Measurements from ENCODE around the gene TPCN2.

Gene TPCN2

GRCh38 chr11:69078930-69079605 lies 30.3 kb downstream of the TPCN2 start:
- TF ChIP-seq CTCF (IDR thresholded peaks at IDR 0.05; ENCODE audit: low read depth, low read length, missing control alignments) = no peak
- in situ Hi-C loops (cut with HindIII; ENCODE audit: low sequenced_read_pairs) = loop anchor here (25.0 kb wide), 1 partner anchor 442 kb away; no protein-coding TSS in a partner anchor
- DNase-seq (ENCODE audit: low read depth) = no peak
- no peak overlapping the region for H3K4me3 ChIP-seq (ENCODE audit: low read depth, low read length)

- no peak overlapping the region for H3K4me3 ChIP-seq (ENCODE audit: low read depth, low read length)
- TF ChIP-seq CTCF (IDR thresholded peaks at IDR 0.05; ENCODE audit: low read depth, low read length, missing control alignments) = no peak
- no peak for DNase-seq (ENCODE audit: low read depth)
- in situ Hi-C loops (cut with HindIII; ENCODE audit: low sequenced_read_pairs) = loop anchor here (25.0 kb wide), 1 partner anchor 442 kb away; no protein-coding TSS in a partner anchor
Observed at GRCh38 chr11:69079661-69080256, 31.0 kb downstream of the TPCN2 start.

GRCh38 chr11:69080257-69080995 lies 31.7 kb downstream of the TPCN2 start:
- DNase-seq (ENCODE audit: low read depth) = no peak
- H3K4me3 ChIP-seq (ENCODE audit: low read depth, low read length) = no peak overlapping the region
- TF ChIP-seq CTCF (IDR thresholded peaks at IDR 0.05; ENCODE audit: low read depth, low read length, missing control alignments) = no peak
- in situ Hi-C loops (cut with HindIII; ENCODE audit: low sequenced_read_pairs) = loop anchor here (25.0 kb wide), 1 partner anchor 443 kb away; no protein-coding TSS in a partner anchor

GRCh38 chr11:69081180-69081579 lies 32.4 kb downstream of the TPCN2 start:
- no peak for DNase-seq (ENCODE audit: low read depth)
- no peak for TF ChIP-seq CTCF (IDR thresholded peaks at IDR 0.05; ENCODE audit: low read depth, low read length, missing control alignments)
- in situ Hi-C loops (cut with HindIII; ENCODE audit: low sequenced_read_pairs) = loop anchor here (25.0 kb wide), 1 partner anchor 444 kb away; no protein-coding TSS in a partner anchor
- no peak overlapping the region for H3K4me3 ChIP-seq (ENCODE audit: low read depth, low read length)

- no peak for TF ChIP-seq CTCF (IDR thresholded peaks at IDR 0.05; ENCODE audit: low read depth, low read length, missing control alignments)
- in situ Hi-C loops (cut with HindIII; ENCODE audit: low sequenced_read_pairs) = loop anchor here (25.0 kb wide), 1 partner anchor 446 kb away; no protein-coding TSS in a partner anchor
- H3K4me3 ChIP-seq (ENCODE audit: low read depth, low read length) = no peak overlapping the region
- no peak for DNase-seq (ENCODE audit: low read depth)
Observed at GRCh38 chr11:69083531-69084247, 35.0 kb downstream of the TPCN2 start.

GRCh38 chr11:69084371-69084770 lies 35.6 kb downstream of the TPCN2 start:
- H3K4me3 ChIP-seq (ENCODE audit: low read depth, low read length) = no peak overlapping the region
- no peak for TF ChIP-seq CTCF (IDR thresholded peaks at IDR 0.05; ENCODE audit: low read depth, low read length, missing control alignments)
- no peak for DNase-seq (ENCODE audit: low read depth)
- in situ Hi-C loops (cut with HindIII; ENCODE audit: low sequenced_read_pairs) = loop anchor here (25.0 kb wide), 1 partner anchor 447 kb away; no protein-coding TSS in a partner anchor
